HL-60 (cell line): Measurements from ENCODE around the gene OR6C75.
"Not testable (repeated sequence)": the region's sequence is repeated elsewhere in the genome, so short reads cannot be mapped to it uniquely, and the experiment has no call there.

Experiments used
- DNase-seq, 2 experiments: peaks; one replicate each; pipeline ENCODE4 v3.0.0-alpha.2; 2010 to 2020; ENCODE audit warnings: low read depth in 1 of 2, low spot score in 1 of 2
- H3K27ac ChIP-seq: fragments of 250-450 bp; sonication (Bioruptor Pico); replicated peaks from 2 replicates; pipeline ENCODE4 v1.5.1; 2020; ENCODE audit warnings: mild to moderate bottlenecking, moderate library complexity
- H3K27me3 ChIP-seq: fragments of 250-450 bp; sonication (Bioruptor Pico); 2 replicates; pipeline ENCODE4 v1.5.1; 2021; ENCODE audit warnings: mild to moderate bottlenecking, moderate library complexity; ENCODE audit not compliant: insufficient read depth, poor library complexity, severe bottlenecking
- H3K4me3 ChIP-seq: replicated peaks from 2 replicates; pipeline ENCODE4 v1.5.1; 2011; ENCODE audit warnings: mild to moderate bottlenecking, control low read depth, low read length; ENCODE audit not compliant: insufficient read depth
- CTCF ChIP-seq: IDR thresholded peaks from one replicate; pipeline ENCODE4 v1.5.1; 2011; ENCODE audit warnings: low read length, control low read depth, inconsistent platforms; ENCODE audit not compliant: insufficient read depth
- GABPA ChIP-seq: IDR thresholded peaks from 2 replicates; pipeline ENCODE4 v1.6.1; 2012; ENCODE audit warnings: low read depth
- POLR2AphosphoS5 ChIP-seq: IDR thresholded peaks from 2 replicates; pipeline ENCODE4 v1.6.1; 2012; ENCODE audit warnings: low read depth
- SPI1 ChIP-seq: IDR thresholded peaks from 2 replicates; pipeline ENCODE4 v1.6.1; 2012; ENCODE audit warnings: low read depth, mild to moderate bottlenecking, borderline replicate concordance
- TF ChIP-seq, protein P1 (sequence below): IDR thresholded peaks from 2 replicates; pipeline ENCODE4 v1.6.1; 2012; ENCODE audit warnings: low read depth; ENCODE audit not compliant: insufficient replicate concordance

Gene OR6C75

DNA sequence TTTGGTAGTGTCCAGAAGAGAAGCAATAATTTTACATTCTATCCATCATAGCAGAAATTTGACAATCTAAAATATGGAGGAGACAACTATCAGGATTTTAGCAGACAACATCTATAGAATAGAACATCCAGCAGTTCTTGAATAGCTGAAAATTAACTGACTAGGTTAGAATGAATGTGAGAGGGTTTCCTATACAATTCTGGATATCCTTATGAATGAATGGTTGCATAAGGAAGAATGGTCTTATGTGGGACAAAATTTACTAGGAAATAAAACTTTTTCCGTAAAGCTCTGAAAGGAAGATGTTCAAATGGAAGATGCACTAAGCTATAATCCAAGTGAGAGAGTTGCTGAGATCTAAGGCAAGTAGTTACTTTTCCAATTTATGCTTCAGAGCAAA lies 32.3 kb upstream of the OR6C75 start, which contains the start of gene OR6C3:
Gene OR6C3, plus strand, starts transcription at position 301 of the 400 bp plus-strand sequence. CDS start 955 bp downstream, outside the sequence.
- Histone ChIP-seq H3K4me3 (no peak within 1 kb of the TSS), H3K27ac (no peak within 1 kb of the TSS), H3K27me3 (peaks cover 4% of the 10 kb centered on the region)
- DNase-seq, result no peak
- no peak for TF ChIP-seq POLR2AphosphoS5
- TF ChIP-seq, protein P1, sequence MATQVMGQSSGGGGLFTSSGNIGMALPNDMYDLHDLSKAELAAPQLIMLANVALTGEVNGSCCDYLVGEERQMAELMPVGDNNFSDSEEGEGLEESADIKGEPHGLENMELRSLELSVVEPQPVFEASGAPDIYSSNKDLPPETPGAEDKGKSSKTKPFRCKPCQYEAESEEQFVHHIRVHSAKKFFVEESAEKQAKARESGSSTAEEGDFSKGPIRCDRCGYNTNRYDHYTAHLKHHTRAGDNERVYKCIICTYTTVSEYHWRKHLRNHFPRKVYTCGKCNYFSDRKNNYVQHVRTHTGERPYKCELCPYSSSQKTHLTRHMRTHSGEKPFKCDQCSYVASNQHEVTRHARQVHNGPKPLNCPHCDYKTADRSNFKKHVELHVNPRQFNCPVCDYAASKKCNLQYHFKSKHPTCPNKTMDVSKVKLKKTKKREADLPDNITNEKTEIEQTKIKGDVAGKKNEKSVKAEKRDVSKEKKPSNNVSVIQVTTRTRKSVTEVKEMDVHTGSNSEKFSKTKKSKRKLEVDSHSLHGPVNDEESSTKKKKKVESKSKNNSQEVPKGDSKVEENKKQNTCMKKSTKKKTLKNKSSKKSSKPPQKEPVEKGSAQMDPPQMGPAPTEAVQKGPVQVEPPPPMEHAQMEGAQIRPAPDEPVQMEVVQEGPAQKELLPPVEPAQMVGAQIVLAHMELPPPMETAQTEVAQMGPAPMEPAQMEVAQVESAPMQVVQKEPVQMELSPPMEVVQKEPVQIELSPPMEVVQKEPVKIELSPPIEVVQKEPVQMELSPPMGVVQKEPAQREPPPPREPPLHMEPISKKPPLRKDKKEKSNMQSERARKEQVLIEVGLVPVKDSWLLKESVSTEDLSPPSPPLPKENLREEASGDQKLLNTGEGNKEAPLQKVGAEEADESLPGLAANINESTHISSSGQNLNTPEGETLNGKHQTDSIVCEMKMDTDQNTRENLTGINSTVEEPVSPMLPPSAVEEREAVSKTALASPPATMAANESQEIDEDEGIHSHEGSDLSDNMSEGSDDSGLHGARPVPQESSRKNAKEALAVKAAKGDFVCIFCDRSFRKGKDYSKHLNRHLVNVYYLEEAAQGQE, result no peak
- no peak for TF ChIP-seq SPI1
- no peak for TF ChIP-seq CTCF
- TF ChIP-seq GABPA, result no peak

- no peak for TF ChIP-seq POLR2AphosphoS5
- TF ChIP-seq SPI1, result no peak
- no peak for TF ChIP-seq GABPA
- no peak for TF ChIP-seq CTCF
- TF ChIP-seq, protein P1, result no peak
- Histone ChIP-seq H3K27ac (no peak overlapping the region), H3K27me3 (no peaks in the 10 kb centered on the region), H3K4me3 (no peak overlapping the region)
- no peak for DNase-seq
Observed at GRCh38 chr12:55336002-55336401, 26.8 kb upstream of the OR6C75 start.

GRCh38 chr12:55355338-55355737 lies 7.4 kb upstream of the OR6C75 start:
- not testable (repeated sequence) for H3K27ac ChIP-seq

DNA sequence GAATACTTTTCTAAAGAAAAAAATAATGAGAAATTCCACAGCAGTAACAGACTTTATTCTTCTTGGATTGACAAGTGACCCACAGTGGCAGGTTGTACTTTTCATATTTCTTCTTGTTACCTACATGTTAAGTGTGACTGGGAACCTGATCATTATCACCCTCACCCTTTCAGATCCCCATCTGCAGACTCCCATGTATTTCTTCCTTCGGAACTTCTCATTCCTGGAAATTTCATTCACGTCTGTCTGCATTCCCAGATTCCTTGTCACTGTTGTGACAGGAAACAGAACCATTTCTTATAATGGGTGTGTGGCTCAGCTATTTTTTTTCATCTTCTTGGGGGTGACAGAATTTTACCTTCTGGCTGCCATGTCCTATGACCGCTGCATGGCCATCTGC lies 2.3 kb downstream of the OR6C75 start:
- H3K4me3 ChIP-seq, result no peak overlapping the region
- no peak for DNase-seq
- no peak overlapping the region for H3K27ac ChIP-seq
- TF ChIP-seq, protein P1, result no peak
- TF ChIP-seq GABPA (no peak), CTCF (no peak), POLR2AphosphoS5 (no peak), SPI1 (no peak)
- H3K27me3 ChIP-seq, result no peaks in the 10 kb centered on the region

More at GRCh38 chr12:55355338-55355737, 7.4 kb upstream of the OR6C75 start:
- H3K27me3 ChIP-seq, DNase-seq, H3K4me3 ChIP-seq: not testable (repeated sequence)
